Parathyroid adenoma (tissue), 2 donors: ENCODE measurements around the gene FAM98C.

ENCODE experiments used
- H2AFZ ChIP-seq: fragments of 300-600 bp; sonication (generic); one replicate; pipeline ENCODE4 v1.7.0; 2017; ENCODE audit warnings: antibody characterized with exemption, mild to moderate bottlenecking
- H3K27ac ChIP-seq: fragments of 300-600 bp; sonication (generic); one replicate; pipeline ENCODE4 v1.7.0; 2017
- H3K27me3 ChIP-seq: fragments of 300-600 bp; sonication (generic); one replicate; pipeline ENCODE4 v1.7.0; 2017; ENCODE audit warnings: low read length; ENCODE audit not compliant: control insufficient read depth, insufficient read depth
- H3K36me3 ChIP-seq: fragments of 300-600 bp; sonication (generic); one replicate; pipeline ENCODE4 v1.7.0; 2017; ENCODE audit warnings: low read length; ENCODE audit not compliant: control insufficient read depth, insufficient read depth
- H3K4me1 ChIP-seq: fragments of 300-600 bp; sonication (generic); one replicate; pipeline ENCODE4 v1.7.0; 2017; ENCODE audit warnings: control low read depth
- H3K4me2 ChIP-seq: fragments of 300-600 bp; sonication (generic); one replicate; pipeline ENCODE4 v1.7.0; 2017; ENCODE audit warnings: low read length
- H3K4me3 ChIP-seq: fragments of 300-600 bp; sonication (generic); one replicate; pipeline ENCODE4 v1.7.0; 2017; ENCODE audit warnings: low read depth, low read length
- H3K79me2 ChIP-seq: fragments of 300-600 bp; sonication (generic); one replicate; pipeline ENCODE4 v1.7.0; 2017; ENCODE audit warnings: control low read depth
- H3K9ac ChIP-seq: fragments of 300-600 bp; sonication (generic); one replicate; pipeline ENCODE4 v1.7.0; 2017; ENCODE audit warnings: mild to moderate bottlenecking
- H3K9me3 ChIP-seq: fragments of 300-600 bp; sonication (generic); one replicate; pipeline ENCODE4 v1.7.0; 2017; ENCODE audit warnings: low read length; ENCODE audit not compliant: control insufficient read depth
- CTCF ChIP-seq: fragments of 300-600 bp; sonication (generic); IDR thresholded peaks from one replicate; pipeline ENCODE4 v1.7.0; 2017; ENCODE audit warnings: antibody characterized with exemption, mild to moderate bottlenecking
- donor health status: primary hyperparathyroidism.

The FAM98C gene

GRCh38 chr19:38378866-38379265, 24.0 kb upstream of the FAM98C start:
- Histone ChIP-seq H3K4me3 (no peak overlapping the region), H3K36me3 (no peaks in the 10 kb centered on the region), H3K4me1 (peaks cover 6% of the 10 kb centered on the region), H3K4me2 (no peak overlapping the region), H3K79me2 (peaks cover 43% of the 10 kb centered on the region), H2AFZ (no peak overlapping the region), H3K27me3 (no peaks in the 10 kb centered on the region), H3K27ac (no peak overlapping the region), H3K9ac (no peak overlapping the region), H3K9me3 (no peaks in the 10 kb centered on the region)
- TF ChIP-seq CTCF, result no peak

GRCh38 chr19:38381138-38381537, 21.8 kb upstream of the FAM98C start:
- Histone ChIP-seq H3K4me3 (no peak overlapping the region), H3K27ac (no peak overlapping the region), H3K4me1 (peaks cover 1% of the 10 kb centered on the region), H3K79me2 (peaks cover 33% of the 10 kb centered on the region), H3K27me3 (no peaks in the 10 kb centered on the region), H2AFZ (no peak overlapping the region), H3K9ac (no peak overlapping the region), H3K9me3 (no peaks in the 10 kb centered on the region), H3K36me3 (no peaks in the 10 kb centered on the region), H3K4me2 (no peak overlapping the region)
- TF ChIP-seq CTCF, result no peak

DNA sequence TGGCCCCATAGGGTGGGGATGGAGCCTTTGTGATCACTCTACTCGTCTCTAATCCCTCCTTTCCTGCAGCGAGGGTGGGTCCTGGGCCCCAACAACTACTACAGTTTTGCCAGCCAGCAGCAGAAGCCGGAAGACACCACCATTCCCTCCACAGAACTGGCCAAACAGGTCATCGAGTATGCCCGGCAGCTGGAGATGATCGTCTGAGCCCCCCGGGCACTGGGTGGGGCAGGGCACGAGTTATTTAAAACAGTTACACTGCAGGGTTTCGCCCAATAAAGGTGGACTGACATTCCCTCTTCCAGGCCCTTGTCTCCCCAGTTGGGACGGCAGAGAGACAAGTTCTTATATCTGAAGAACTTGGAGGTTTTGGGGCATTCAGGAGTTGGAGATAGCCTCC, 19.7 kb upstream of the FAM98C start:
- H3K9ac ChIP-seq, result no peak overlapping the region
- peaks cover 14% of the 10 kb centered on the region for H3K79me2 ChIP-seq
- no peaks in the 10 kb centered on the region for H3K4me1 ChIP-seq
- TF ChIP-seq CTCF, result no peak
- H3K27ac ChIP-seq, result no peak overlapping the region
- no peaks in the 10 kb centered on the region for H3K36me3 ChIP-seq
- H3K4me2 ChIP-seq, result no peak overlapping the region
- H3K27me3 ChIP-seq, result no peaks in the 10 kb centered on the region
- H3K9me3 ChIP-seq, result no peaks in the 10 kb centered on the region
- no peak overlapping the region for H2AFZ ChIP-seq
- no peak overlapping the region for H3K4me3 ChIP-seq

- H3K4me3 ChIP-seq, result no peak overlapping the region
Measured at GRCh38 chr19:38383743-38384142, 19.1 kb upstream of the FAM98C start.

More at GRCh38 chr19:38383743-38384142, 19.1 kb upstream of the FAM98C start:
- H3K4me2 ChIP-seq, result no peak overlapping the region
- no peak overlapping the region for H3K9ac ChIP-seq
- TF ChIP-seq CTCF, result no peak
- no peaks in the 10 kb centered on the region for H3K9me3 ChIP-seq
- no peak overlapping the region for H3K27ac ChIP-seq
- no peaks in the 10 kb centered on the region for H3K4me1 ChIP-seq
- H3K79me2 ChIP-seq, result peaks cover 12% of the 10 kb centered on the region
- H3K36me3 ChIP-seq, result no peaks in the 10 kb centered on the region
- no peaks in the 10 kb centered on the region for H3K27me3 ChIP-seq
- H2AFZ ChIP-seq, result no peak overlapping the region
